GM21515 (cell line): ENCODE measurements around the gene SLCO4A1.

Source experiments
- ATAC-seq: cut with Tn5 transposase; IDR thresholded peaks from one replicate; pipeline ENCODE4 v1.9.1; 2021; ENCODE audit not compliant: unreplicated experiment

The SLCO4A1 gene

DNA sequence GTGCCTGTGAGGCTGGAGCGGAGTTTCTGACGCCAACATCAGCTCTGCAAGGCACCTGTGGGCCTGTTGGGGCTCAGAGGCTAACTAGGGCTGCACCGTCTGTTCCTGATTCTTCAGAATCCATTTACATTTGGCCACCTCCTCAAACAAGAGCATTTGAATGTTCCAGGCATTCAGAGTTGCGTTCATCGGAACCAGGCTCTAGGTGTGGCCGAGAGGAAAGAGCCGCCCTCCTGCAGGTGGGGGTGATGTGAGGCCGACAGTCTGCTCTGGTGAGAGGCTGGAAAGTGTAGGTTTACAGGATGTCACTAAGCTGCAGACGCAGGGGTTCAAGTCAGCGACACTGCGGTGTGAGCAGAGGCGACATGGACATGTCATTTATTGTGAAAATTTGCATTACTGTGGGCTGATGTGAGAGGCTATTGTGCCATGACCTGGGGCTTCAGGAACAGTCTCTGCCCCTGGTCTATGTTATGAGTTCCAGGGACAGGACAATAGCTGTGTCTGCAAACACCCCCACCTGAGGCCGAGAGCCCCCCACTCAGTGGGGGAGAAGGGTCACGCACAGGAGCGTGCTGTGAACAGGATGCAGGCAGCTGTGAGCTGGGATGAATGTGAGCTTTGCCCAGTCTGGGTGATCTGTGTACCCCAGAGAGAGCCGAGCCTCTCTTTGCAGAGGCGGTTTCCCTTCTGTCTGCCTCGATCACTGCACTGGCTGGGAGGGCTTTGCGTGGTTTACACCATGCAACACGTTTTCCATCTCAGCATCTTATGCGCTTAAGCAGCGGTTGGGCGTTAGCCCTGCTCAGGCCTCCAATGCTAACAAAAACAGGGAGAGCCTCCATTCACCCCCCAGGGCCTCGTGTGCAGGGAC is 21.1 kb downstream of the SLCO4A1 start:
- ATAC-seq: no peak

DNA sequence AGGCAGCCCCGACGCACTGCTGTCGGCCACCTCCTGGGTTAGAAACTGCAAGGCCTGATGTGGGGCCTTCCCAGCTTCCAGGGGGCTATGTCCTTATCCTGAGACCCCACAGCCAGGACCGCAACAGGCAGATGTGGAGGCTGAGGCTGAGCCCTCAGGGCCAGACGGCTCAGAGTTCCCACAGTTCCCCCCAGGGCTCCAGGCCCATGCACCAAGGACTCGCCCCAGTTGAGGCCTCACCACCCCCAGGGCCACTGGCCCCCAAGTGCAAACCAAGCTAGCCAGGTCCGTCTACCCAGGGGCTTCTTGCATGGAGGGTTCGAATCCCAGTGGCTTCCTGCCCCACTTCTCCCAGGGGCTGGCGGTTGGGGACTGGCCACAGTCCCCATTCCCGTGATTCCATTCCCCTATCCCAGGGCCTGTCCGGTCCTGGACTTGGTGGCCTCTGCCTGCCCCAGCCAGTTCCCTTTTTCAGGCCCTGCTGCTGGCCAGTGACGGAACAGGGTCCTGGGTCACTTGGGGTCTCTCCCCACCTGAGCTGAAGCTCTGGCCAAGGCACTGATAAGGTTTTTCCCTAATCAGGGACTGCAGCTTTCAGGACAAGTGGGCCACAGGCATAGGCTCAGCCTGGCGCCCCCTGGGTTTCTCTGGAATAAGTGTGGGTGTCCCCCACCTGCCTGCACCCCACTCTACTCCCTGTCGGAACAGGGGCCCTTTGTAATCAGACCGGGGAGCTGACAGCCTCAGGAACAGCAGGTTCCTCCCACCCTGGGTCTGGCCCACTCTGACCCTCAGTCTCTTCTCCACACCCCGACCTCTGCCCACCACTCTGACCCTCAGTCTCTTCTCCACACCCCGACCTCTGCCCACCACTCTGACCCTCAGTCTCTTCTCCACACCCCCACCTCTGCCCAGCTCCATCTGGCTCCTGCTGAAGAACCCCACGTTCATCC is 22.0 kb downstream of the SLCO4A1 start:
- no peak for ATAC-seq

DNA sequence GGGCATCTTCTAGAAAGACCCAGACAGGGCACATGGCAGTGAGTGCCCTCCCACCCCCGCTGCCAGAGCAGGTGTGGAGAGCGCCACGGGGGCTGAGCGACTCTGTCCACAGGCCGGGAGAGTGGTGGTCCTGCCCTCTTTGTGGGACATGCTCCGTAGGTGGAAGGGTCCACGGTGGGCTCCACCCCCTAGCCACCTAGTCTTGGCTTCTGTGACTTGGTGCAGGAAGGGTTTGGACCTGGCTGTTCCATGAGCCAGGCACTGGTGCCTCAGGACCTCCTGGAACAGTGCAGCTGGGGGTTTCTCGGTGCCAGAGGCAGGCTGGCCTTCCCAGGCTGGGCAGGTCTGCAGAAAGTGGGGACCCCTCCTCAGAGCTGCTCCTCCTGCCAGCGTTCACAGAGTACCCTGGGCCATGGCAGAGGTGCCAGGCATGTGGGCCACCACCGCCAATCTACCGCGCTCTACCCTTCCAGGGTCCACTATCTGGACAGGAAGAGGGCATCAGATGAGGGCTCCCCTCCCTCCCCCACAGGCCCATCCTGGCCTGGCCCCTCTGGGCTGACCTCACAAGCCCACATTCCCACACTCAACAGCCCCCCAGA is 23.0 kb downstream of the SLCO4A1 start:
- ATAC-seq: no peak

DNA sequence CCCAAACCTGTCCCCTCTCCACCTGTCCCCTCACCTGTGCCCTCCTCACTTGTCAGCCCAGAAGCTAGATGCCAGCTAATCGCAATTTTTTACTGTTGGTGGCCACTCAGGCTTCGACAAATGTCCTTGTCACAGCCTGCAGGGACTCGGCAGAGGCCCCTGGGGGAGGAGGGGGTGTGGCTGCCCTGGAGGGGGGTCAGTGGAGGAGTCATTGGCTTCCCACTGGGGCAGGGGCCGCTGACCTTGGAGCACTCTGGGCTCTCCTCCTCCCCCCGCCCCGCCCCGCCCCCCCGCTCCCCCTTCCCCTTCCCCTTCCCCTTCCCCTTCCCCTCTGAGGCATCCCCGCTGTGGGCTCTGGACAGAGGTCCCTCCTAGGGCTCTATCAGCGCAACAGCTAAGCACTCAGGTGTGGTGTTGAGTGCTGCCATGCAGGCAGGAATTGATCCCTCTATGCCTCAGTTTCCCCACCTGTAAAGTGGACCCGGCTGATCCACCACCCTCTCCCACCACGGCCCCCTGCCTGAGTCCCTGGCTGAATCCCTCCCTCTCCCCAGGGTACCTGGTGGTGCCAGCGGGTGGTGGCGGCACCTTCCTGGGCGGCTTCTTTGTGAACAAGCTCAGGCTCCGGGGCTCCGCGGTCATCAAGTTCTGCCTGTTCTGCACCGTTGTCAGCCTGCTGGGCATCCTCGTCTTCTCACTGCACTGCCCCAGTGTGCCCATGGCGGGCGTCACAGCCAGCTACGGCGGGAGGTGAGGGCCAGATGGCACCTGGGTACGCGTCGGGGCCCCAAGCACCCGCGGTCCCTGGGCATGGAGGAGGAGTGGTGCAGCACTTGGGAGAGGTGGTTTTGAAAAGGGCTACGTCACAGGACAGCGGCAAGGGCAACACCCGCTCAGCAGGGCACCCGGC is 23.8 kb downstream of the SLCO4A1 start:
- ATAC-seq: no peak

DNA sequence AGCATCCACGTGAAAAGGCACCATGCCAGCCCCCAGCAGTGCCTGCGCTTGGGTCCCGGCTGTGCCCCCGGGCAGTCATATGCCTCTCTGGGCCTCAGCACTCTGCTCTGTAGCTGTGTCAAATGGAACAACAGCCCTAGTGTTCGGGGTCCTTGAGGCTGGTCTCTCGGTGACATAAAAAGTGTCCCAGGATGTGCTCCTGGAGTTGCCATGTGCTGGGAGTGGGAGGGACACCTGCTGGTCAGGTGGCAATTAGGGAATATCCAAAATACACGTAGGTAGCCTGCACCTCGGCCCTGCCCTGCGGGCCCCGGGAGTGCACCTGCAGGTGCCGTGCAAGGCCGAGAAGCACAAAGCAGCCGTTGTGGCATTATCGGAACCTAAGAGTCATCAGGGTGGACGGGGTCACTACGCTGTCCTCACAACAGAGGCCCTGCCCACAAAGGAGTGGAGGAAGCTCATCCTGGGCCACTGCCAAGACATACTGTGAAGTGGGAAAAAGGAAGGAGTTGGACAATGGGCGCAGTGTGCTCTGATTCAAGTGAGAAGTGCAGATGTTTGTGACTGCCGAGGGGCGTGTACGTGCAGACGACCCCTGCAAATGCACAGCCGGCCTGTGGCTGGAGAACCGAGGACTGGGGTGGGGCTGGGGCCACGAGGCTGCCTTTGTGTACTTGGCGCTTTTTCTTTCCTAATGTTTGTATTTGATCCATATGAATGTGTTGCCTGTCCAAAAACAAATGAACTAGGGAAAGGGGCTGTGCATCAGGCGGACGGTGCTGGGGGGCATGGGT is 24.6 kb downstream of the SLCO4A1 start:
- no peak for ATAC-seq

DNA sequence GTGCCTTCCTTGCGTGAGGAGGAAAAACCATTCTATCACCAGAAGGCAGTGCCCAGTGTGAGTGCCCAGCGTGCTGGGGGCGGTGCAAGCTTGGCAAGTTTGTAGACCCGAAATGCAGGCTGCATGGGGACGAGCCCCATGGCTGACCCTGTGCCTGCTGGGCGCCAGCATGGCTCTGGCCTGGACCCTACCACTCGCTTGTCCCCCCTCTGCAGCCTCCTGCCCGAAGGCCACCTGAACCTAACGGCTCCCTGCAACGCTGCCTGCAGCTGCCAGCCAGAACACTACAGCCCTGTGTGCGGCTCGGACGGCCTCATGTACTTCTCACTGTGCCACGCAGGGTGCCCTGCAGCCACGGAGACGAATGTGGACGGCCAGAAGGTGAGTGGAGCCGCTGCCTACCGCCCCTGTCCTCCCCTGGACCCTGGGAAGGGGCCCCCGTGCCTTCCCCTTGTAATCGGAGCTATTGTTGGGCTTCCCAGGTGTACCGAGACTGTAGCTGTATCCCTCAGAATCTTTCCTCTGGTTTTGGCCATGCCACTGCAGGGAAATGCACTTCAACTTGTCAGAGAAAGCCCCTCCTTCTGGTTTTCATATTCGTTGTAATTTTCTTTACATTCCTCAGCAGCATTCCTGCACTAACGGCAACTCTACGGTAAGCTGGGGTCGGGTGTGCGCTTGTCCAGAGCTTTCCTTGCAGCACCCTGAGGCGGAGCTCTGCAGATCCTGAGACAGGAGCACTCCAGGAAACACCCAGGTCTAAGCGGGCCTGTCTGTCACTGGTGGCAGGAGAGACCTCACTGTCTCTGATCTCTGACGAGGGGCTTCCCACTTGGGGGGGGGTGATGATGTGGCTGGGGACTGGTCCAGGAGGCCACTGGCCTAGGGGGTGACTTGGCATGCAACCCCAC is 25.5 kb downstream of the SLCO4A1 start:
- ATAC-seq: no peak

DNA sequence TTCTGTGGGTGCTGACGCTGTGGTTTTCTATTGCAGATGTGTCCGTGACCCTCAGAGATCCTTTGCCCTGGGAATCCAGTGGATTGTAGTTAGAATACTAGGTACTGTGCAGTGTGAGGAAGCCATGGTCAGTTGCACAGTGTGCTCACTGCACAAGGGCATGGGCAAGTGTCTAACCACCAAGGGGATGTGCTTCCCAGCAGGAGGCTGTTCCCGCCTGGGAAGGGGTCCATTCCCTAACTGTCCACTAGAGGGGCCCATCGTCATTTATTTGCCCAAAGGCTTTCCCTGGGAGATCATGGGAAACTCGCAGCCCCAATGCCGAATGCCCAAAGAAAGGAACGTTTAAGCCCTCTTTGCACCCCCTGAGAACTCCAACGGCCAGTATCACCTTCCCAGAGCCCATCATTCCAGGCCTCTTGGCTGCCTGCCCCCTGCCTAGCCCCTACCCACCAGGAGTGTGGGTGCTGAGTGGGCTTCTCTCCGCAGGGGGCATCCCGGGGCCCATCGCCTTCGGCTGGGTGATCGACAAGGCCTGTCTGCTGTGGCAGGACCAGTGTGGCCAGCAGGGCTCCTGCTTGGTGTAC is 26.2 kb downstream of the SLCO4A1 start:
- no peak for ATAC-seq

DNA sequence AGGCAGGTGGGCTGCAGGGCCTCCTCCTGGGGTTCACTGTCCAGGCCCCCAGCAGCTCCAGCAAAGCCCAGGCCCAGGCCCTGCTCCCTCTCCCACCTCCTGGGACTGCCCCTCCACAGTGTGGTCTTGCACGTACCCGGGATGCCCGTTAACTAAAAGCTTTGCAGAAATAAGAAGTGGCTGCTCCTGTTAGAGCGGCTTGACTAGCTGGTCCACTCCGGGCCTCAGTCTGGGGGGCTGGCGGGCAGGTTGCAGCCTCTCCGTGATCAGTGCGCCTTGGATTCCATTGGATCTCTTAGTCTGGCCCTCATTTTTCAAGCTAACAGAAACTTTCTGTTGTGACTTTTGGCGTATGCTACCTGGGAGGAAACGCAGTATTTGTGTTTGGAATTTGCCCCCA is 26.9 kb downstream of the SLCO4A1 start:
- no peak for ATAC-seq

DNA sequence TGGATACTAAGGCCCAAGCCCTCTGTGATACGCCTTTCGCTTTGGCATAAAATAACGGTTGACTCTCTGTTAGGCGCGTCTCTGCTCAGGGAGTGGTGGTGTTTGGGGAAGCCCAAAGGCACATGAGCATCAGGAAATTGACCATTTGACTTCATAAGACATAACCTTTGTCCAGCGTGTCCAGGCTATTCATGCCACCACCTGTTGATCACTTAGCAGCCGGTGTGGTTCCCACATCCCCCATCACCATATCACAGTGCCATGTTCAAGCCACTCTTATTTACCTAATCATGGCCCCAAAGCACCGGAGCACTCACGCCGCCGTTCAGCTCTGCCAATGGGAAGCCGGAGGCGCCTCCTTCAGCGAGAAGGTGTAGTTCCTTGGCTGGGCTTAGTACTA is 27.9 kb downstream of the SLCO4A1 start:
- ATAC-seq: no peak

DNA sequence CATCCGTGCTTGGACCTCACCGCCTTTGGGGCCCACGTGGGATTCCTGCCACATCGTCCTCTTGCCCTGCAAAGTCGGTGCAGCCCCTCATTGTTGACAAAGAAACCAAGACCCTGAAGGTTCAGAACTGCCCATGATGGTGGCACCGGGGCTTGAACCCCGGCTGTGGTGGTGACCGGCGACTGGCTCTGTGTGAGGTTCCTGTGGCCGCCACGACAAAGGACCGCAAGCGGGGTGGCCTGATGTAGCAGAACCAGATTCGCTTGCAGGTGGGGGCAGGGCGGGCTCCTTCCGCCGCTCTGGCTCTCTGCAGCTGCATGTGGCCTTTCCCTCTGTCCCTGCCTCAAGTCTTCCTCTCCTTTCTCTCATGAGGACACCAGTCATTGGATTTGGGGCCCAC is 28.7 kb downstream of the SLCO4A1 start:
- no peak for ATAC-seq

DNA sequence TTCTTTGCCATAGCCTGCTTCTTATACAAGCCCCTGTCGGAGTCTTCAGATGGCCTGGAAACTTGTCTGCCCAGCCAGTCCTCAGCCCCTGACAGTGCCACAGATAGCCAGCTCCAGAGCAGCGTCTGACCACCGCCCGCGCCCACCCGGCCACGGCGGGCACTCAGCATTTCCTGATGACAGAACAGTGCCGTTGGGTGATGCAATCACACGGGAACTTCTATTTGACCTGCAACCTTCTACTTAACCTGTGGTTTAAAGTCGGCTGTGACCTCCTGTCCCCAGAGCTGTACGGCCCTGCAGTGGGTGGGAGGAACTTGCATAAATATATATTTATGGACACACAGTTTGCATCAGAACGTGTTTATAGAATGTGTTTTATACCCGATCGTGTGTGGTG is 29.5 kb downstream of the SLCO4A1 start:
- no peak for ATAC-seq

DNA sequence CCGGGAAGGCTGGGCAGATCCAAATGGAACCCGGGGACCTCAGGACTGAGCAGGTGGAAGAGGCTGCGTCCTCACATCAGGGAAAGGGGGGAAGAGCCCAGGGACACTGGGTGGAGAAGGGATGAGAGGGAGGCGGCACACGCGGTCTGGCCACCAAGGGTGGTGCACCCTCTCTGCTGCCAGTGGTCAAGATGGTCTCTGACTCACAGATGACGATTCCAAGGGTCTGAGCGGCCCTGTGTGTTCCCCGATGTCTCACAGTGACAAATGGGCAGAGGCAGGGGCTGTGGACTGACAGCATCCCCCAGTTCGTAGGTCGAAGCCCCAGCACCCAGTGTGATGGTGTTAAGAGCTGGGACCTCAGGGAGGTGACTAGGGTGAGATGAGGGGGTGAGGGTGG is 32.1 kb downstream of the SLCO4A1 start:
- ATAC-seq: no peak

DNA sequence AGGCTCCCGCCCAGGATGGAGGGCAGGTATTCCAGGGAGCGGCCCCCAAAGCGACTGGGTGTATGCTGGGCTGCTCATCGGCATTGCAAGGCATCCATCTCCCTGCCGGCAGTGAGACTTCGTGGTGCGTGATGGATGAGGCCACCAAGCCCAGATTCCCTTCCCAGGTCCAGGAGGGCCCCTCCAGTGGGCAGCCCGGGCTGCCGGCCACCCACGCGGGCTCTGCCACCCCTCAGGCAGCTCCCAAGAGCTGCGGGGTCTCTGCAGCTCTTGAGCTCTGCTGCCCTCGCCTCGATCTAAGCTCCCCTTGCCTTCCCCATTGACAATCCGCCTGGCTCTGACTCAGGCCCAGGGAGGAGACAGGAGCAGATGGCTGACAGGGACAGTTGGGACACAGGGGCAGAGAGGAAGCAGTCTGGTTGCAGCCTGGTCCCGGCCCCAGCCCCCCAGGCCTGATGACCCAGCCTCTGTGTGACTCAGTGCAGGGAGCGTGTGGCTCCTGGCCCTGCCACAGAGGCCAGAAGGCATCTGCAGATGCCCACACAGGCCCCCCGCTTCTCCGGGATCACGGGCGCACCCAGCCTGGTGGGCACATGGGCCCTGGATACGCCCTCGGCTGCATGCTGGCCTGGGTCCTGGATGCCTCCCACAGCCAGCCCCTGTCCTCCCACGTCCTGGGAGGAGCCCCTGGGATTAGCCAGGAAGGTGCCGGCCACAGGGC is 33.0 kb downstream of the SLCO4A1 start:
- ATAC-seq: no peak

DNA sequence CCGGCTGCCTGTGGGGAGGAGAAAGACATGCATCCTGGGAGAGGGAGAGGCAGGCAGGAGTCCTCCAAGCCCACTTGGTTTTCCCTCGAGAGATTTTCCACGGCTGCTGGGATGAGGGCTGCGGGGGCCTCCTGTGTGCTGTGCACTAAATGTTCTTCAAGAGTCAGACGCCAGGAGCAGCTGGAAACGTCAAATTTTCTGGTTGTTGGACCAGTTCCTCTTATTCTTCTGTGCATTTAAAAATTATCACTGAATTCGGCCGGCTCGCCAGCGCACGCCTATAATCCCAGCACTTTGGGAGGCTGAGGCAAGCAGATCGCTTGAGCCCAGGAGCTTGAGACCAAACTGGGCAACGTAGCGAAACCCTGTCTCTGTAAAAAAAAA is 33.6 kb downstream of the SLCO4A1 start:
- ATAC-seq: no peak

DNA sequence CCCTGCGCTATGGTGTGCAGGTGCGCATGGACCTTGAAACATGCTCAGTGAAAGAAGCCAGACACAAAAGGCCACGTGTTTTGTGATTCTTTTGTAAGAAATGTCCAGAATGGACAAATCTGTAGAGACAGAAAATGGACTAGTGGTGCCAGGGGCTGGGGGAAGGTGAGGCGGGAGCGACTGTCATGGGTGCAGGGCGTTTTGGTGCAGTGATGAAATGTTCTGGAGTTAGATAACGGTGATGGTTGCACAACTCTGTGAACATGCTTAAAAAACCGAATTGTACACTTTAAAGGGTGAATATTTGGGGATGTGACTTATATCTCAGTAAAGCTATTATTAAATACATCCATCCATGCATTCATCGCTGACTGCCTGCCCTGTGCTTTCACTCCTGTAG is 34.7 kb downstream of the SLCO4A1 start:
- no peak for ATAC-seq

DNA sequence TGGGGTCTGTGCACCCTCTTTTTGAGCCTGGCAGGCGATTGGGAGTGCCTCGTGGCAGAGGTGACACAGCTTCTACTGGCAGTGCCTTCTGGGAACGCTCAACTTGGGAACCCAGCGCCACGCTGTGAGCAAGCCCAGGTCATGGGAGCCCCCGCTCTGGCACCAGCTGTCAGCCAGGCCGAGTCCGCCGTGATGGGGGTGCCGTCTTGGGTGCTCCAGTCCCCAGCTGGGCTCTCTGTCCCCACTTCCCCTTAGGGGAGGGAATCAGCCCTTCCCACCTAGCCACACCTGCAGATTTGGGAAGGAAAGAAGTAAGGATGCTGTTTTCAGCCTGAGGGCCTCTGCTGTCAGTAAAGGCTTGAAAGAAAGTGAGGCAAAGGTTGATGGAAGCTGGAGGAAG is 35.4 kb downstream of the SLCO4A1 start:
- no peak for ATAC-seq

DNA sequence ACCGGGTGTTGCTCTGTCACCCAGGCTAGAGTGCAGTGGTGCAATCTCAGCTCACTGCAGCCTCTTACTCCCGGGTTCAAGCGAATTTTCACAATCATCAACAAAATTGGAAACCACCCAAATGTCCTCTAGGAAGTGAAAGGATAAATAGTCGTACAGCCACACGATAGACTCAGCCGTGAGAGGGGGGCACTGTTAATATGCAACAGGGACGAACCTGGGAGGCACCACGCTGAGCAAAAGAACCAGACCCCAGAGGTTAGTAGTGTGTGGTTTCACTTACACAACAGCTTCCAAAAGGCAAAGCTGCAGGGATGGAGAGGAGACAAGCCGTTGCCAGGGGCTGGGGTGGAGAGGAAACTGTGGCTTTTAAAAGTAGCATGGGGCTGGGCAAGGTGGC is 36.2 kb downstream of the SLCO4A1 start:
- no peak for ATAC-seq
